Measurements from ENCODE around the gene SIGLEC5. TPM values are rescaled to one million over a fixed set of nuclear protein-coding genes. Genes with fewer than 3 reads are reported as not detected.

The SIGLEC5 gene
- total and polyA plus RNA-seq, 2 donors (not counting 3 experiments of a cell fraction or from before 2014, with no cell fraction given): not detected

- CTCF ChIA-PET: no interaction called here
- FAIRE-seq (no peak), DNase-seq (ENCODE audit: low read depth, low spot score) (no peak)
- intact Hi-C loops (cut with micrococcal nuclease) (no loop called here), dilution Hi-C loops (cut with MboI; ENCODE audit: extremely low pct_ligation_motif_present, low sequenced_read_pairs) (no loop called here)
- TF ChIP-seq GATA2 (IDR thresholded peaks at IDR 0.05; ENCODE audit: insufficient read depth, insufficient read length, low read depth, low read length): no peak
- H3K4me1 ChIP-seq (ENCODE audit: control insufficient read depth, extremely low read depth, insufficient read depth, low read length): peaks cover 6% of the 10 kb centered on the region
- H3K4me2 ChIP-seq (ENCODE audit: insufficient read depth, low read length): no peak overlapping the region
- H3K27ac ChIP-seq (ENCODE audit: insufficient read depth, low read depth, low read length): no peak overlapping the region
- peaks cover 20% of the 10 kb centered on the region in 2 experiments for H3K36me3 ChIP-seq (ENCODE audit: control insufficient read depth in 2 of 2, extremely low read depth in 1 of 2, insufficient read depth in 2 of 2, low read length in 2 of 2)
- no peaks in the 10 kb centered on the region for H3K79me2 ChIP-seq (ENCODE audit: control insufficient read depth, insufficient read depth, low read length)
- no peaks in the 10 kb centered on the region for H3K9me1 ChIP-seq (replicated peaks; ENCODE audit: control insufficient read depth, extremely low read depth, insufficient read depth, low read length)
- BruUV-seq (replicated peaks): no TSS peak
- H2AFZ ChIP-seq (ENCODE audit: low read depth, low read length): no peak overlapping the region
- H3K9me3 ChIP-seq (replicated peaks; ENCODE audit: control insufficient read depth, insufficient read depth, low read length): peaks cover 24% of the 10 kb centered on the region
- H3K9ac ChIP-seq (replicated peaks; ENCODE audit: extremely low read depth, insufficient read depth, low read length): no peak overlapping the region
- no peaks in the 10 kb centered on the region for H4K20me1 ChIP-seq (replicated peaks; ENCODE audit: control insufficient read depth, extremely low read depth, insufficient read depth, low read length)
- POLR2A ChIA-PET: no interaction called here
- no peak overlapping the region for H3K4me3 ChIP-seq (replicated peaks in 1 of 3; ENCODE audit: insufficient read depth in 1 of 3, low read depth in 1 of 3, low read length in 3 of 3)
- no peaks in the 10 kb centered on the region for H3K27me3 ChIP-seq (ENCODE audit: control insufficient read depth in 2 of 2, insufficient read depth in 2 of 2, low read length in 2 of 2)
Measured at GRCh38 chr19:51590441-51590840, 39.8 kb downstream of the SIGLEC5 start.

- Histone ChIP-seq H3K79me2 (ENCODE audit: control insufficient read depth, insufficient read depth, low read length) (no peaks in the 10 kb centered on the region), H4K20me1 (replicated peaks; ENCODE audit: control insufficient read depth, extremely low read depth, insufficient read depth, low read length) (no peaks in the 10 kb centered on the region), H3K36me3 (ENCODE audit: control insufficient read depth in 2 of 2, extremely low read depth in 1 of 2, insufficient read depth in 2 of 2, low read length in 2 of 2) (peaks cover 20% of the 10 kb centered on the region in 2 experiments), H3K9me3 (replicated peaks; ENCODE audit: control insufficient read depth, insufficient read depth, low read length) (peaks cover 24% of the 10 kb centered on the region), H3K9me1 (replicated peaks; ENCODE audit: control insufficient read depth, extremely low read depth, insufficient read depth, low read length) (no peaks in the 10 kb centered on the region), H3K27ac (ENCODE audit: insufficient read depth, low read depth, low read length) (no peak overlapping the region), H3K9ac (replicated peaks; ENCODE audit: extremely low read depth, insufficient read depth, low read length) (no peak overlapping the region), H3K27me3 (ENCODE audit: control insufficient read depth in 2 of 2, insufficient read depth in 2 of 2, low read length in 2 of 2) (no peaks in the 10 kb centered on the region), H2AFZ (ENCODE audit: low read depth, low read length) (no peak overlapping the region), H3K4me3 (replicated peaks in 1 of 3; ENCODE audit: insufficient read depth in 1 of 3, low read depth in 1 of 3, low read length in 3 of 3) (no peak overlapping the region), H3K4me2 (ENCODE audit: insufficient read depth, low read length) (no peak overlapping the region), H3K4me1 (ENCODE audit: control insufficient read depth, extremely low read depth, insufficient read depth, low read length) (peaks cover 6% of the 10 kb centered on the region)
- intact Hi-C loops (cut with micrococcal nuclease) (no loop called here), dilution Hi-C loops (cut with MboI; ENCODE audit: extremely low pct_ligation_motif_present, low sequenced_read_pairs) (no loop called here)
- DNase-seq (ENCODE audit: low read depth, low spot score): no peak
- BruUV-seq (replicated peaks): no TSS peak
- ChIA-PET CTCF (no interaction called here), POLR2A (no interaction called here)
- FAIRE-seq: no peak
- TF ChIP-seq GATA2 (IDR thresholded peaks at IDR 0.05; ENCODE audit: insufficient read depth, insufficient read length, low read depth, low read length): no peak
- TF ChIP-seq POLR2AphosphoS5 (IDR thresholded peaks at IDR 0.05; ENCODE audit: insufficient read depth, low read depth, low read length): no peak
- no peak for TF ChIP-seq POLR2A (IDR thresholded peaks at IDR 0.05; ENCODE audit: low read depth, low read length)
- TF ChIP-seq MAX (IDR thresholded peaks at IDR 0.05; ENCODE audit: insufficient read depth, insufficient read length): no peak
- TF ChIP-seq JUN (IDR thresholded peaks at IDR 0.05; ENCODE audit: borderline replicate concordance, insufficient read depth, insufficient read length, low read depth): no peak
- no peak for TF ChIP-seq CTCF (IDR thresholded peaks at IDR 0.05; ENCODE audit: extremely low read depth in 1 of 2, insufficient read depth in 1 of 2, low read depth in 1 of 2, low read length in 2 of 2)
- TF ChIP-seq EZH2 (IDR thresholded peaks at IDR 0.05; ENCODE audit: borderline replicate concordance, low read depth, low read length, severe bottlenecking): no peak
- no peak for TF ChIP-seq MYC (IDR thresholded peaks at IDR 0.05; ENCODE audit: low read depth, low read length)
- no peak for TF ChIP-seq FOS (IDR thresholded peaks at IDR 0.05; ENCODE audit: borderline replicate concordance, insufficient read depth, low read length)
Measured at GRCh38 chr19:51589511-51589910, 40.7 kb downstream of the SIGLEC5 start.
